ENCODE results near the gene KCNQ2.
A peak's percentile ranks its signal among the peaks of the same experiment; 100 is the strongest.

Gene KCNQ2

GRCh38 chr20:63361519-63362435 is 110.7 kb downstream of the KCNQ2 start:
- no peak overlapping the region for H3K18ac ChIP-seq (ENCODE audit: low read length)
- H3K79me2 ChIP-seq (ENCODE audit: control insufficient read depth, insufficient read depth, low read length) = no peaks in the 10 kb centered on the region
- H2AK5ac ChIP-seq (ENCODE audit: low read length) = no peak overlapping the region
- H3K4ac ChIP-seq (ENCODE audit: low read depth, low read length) = no peak overlapping the region
- H4K5ac ChIP-seq (ENCODE audit: low read length) = no peak overlapping the region
- no peak overlapping the region for H3K9ac ChIP-seq (ENCODE audit: low read length)
- no peak overlapping the region for H2BK5ac ChIP-seq (ENCODE audit: low read length)
- no peak overlapping the region for H3K27ac ChIP-seq (ENCODE audit: low read depth, low read length)
- H3K4me1 ChIP-seq (ENCODE audit: control insufficient read depth, low read depth, low read length) = no peaks in the 10 kb centered on the region
- H3K79me1 ChIP-seq (ENCODE audit: low read length) = no peaks in the 10 kb centered on the region
- H3K23ac ChIP-seq (ENCODE audit: low read length) = no peak overlapping the region
- no CpG with 5 or more reads among the region's 50 CpGs for WGBS (ENCODE audit: extremely low coverage, insufficient coverage, low lambda C conversion rate)
- no peak overlapping the region for H2BK120ac ChIP-seq (ENCODE audit: low read depth, low read length)
- no peak for DNase-seq
- H3K56ac ChIP-seq (ENCODE audit: low read length) = no peak overlapping the region
- peaks cover 7% of the 10 kb centered on the region for H3K27me3 ChIP-seq (ENCODE audit: insufficient read depth, low read length, poor library complexity)
- H3K4me2 ChIP-seq (ENCODE audit: low read length) = no peak overlapping the region
- no peak overlapping the region for H2BK15ac ChIP-seq (replicated peaks; ENCODE audit: low read depth)
- no peak overlapping the region for H3K4me3 ChIP-seq (ENCODE audit: low read length)
- H3K36me3 ChIP-seq (ENCODE audit: control insufficient read depth, insufficient read depth, low read length) = no peaks in the 10 kb centered on the region
- H4K8ac ChIP-seq (ENCODE audit: low read depth, low read length) = no peak overlapping the region

GRCh38 chr20:63360850-63361518 is 111.5 kb downstream of the KCNQ2 start, which contains the start of gene CHRNA4:
Gene CHRNA4, minus strand, starts transcription at chr20:63361349. Its CDS starts 184 bp downstream, at chr20:63361165.
- Histone ChIP-seq H4K5ac (ENCODE audit: low read length) (no peak within 1 kb of the TSS), H3K79me2 (ENCODE audit: control insufficient read depth, insufficient read depth, low read length) (no peaks in the 10 kb centered on the region), H3K79me1 (ENCODE audit: low read length) (no peaks in the 10 kb centered on the region), H3K4ac (ENCODE audit: low read depth, low read length) (no peak within 1 kb of the TSS), H2BK5ac (ENCODE audit: low read length) (no peak within 1 kb of the TSS), H3K9ac (ENCODE audit: low read length) (no peak within 1 kb of the TSS), H3K56ac (ENCODE audit: low read length) (peak within 1 kb of the TSS; percentile 42), H3K27ac (ENCODE audit: low read depth, low read length) (no peak within 1 kb of the TSS), H3K4me1 (ENCODE audit: control insufficient read depth, low read depth, low read length) (no peaks in the 10 kb centered on the region), H2AK5ac (ENCODE audit: low read length) (no peak within 1 kb of the TSS), H3K23ac (ENCODE audit: low read length) (no peak within 1 kb of the TSS), H3K4me3 (ENCODE audit: low read length) (no peak within 1 kb of the TSS), H2BK15ac (replicated peaks; ENCODE audit: low read depth) (no peak within 1 kb of the TSS), H2BK120ac (ENCODE audit: low read depth, low read length) (no peak within 1 kb of the TSS), H3K36me3 (ENCODE audit: control insufficient read depth, insufficient read depth, low read length) (no peaks in the 10 kb centered on the region), H3K18ac (ENCODE audit: low read length) (no peak within 1 kb of the TSS), H3K27me3 (ENCODE audit: insufficient read depth, low read length, poor library complexity) (peaks cover 7% of the 10 kb centered on the region), H3K4me2 (ENCODE audit: low read length) (peak within 1 kb of the TSS; percentile 44), H4K8ac (ENCODE audit: low read depth, low read length) (no peak within 1 kb of the TSS)
- no peak for DNase-seq
- WGBS (ENCODE audit: extremely low coverage, insufficient coverage, low lambda C conversion rate) = no CpG with 5 or more reads among the region's 79 CpGs

- DNase-seq = no peak
- Histone ChIP-seq H3K9ac (ENCODE audit: low read length) (no peak overlapping the region), H3K23ac (ENCODE audit: low read length) (no peak overlapping the region), H4K8ac (ENCODE audit: low read depth, low read length) (no peak overlapping the region), H3K36me3 (ENCODE audit: control insufficient read depth, insufficient read depth, low read length) (no peaks in the 10 kb centered on the region), H3K4me1 (ENCODE audit: control insufficient read depth, low read depth, low read length) (no peaks in the 10 kb centered on the region), H2BK5ac (ENCODE audit: low read length) (no peak overlapping the region), H3K79me2 (ENCODE audit: control insufficient read depth, insufficient read depth, low read length) (no peaks in the 10 kb centered on the region), H3K56ac (ENCODE audit: low read length) (no peak overlapping the region), H3K27ac (ENCODE audit: low read depth, low read length) (no peak overlapping the region), H2BK120ac (ENCODE audit: low read depth, low read length) (no peak overlapping the region), H3K4me2 (ENCODE audit: low read length) (peak overlapping the region; percentile 44), H3K4me3 (ENCODE audit: low read length) (no peak overlapping the region), H3K4ac (ENCODE audit: low read depth, low read length) (no peak overlapping the region), H3K27me3 (ENCODE audit: insufficient read depth, low read length, poor library complexity) (peaks cover 7% of the 10 kb centered on the region), H3K18ac (ENCODE audit: low read length) (no peak overlapping the region), H2AK5ac (ENCODE audit: low read length) (no peak overlapping the region), H4K5ac (ENCODE audit: low read length) (no peak overlapping the region), H2BK15ac (replicated peaks; ENCODE audit: low read depth) (no peak overlapping the region), H3K79me1 (ENCODE audit: low read length) (no peaks in the 10 kb centered on the region)
- WGBS (ENCODE audit: extremely low coverage, insufficient coverage, low lambda C conversion rate) = no CpG with 5 or more reads among the region's 38 CpGs
Observed at GRCh38 chr20:63359937-63360849, 112.3 kb downstream of the KCNQ2 start.

- H3K9ac ChIP-seq (ENCODE audit: low read length) = no peak overlapping the region
- H2BK5ac ChIP-seq (ENCODE audit: low read length) = no peak overlapping the region
- no peak overlapping the region for H4K8ac ChIP-seq (ENCODE audit: low read depth, low read length)
- no peaks in the 10 kb centered on the region for H3K36me3 ChIP-seq (ENCODE audit: control insufficient read depth, insufficient read depth, low read length)
- no peak overlapping the region for H3K4me3 ChIP-seq (ENCODE audit: low read length)
- no peak overlapping the region for H3K56ac ChIP-seq (ENCODE audit: low read length)
- H2AK5ac ChIP-seq (ENCODE audit: low read length) = no peak overlapping the region
- no peak overlapping the region for H3K18ac ChIP-seq (ENCODE audit: low read length)
- H3K27ac ChIP-seq (ENCODE audit: low read depth, low read length) = no peak overlapping the region
- WGBS (ENCODE audit: extremely low coverage, insufficient coverage, low lambda C conversion rate) = no CpG with 5 or more reads among the region's 42 CpGs
- H3K4me2 ChIP-seq (ENCODE audit: low read length) = no peak overlapping the region
- H3K4me1 ChIP-seq (ENCODE audit: control insufficient read depth, low read depth, low read length) = no peaks in the 10 kb centered on the region
- no peak for DNase-seq
- H3K79me1 ChIP-seq (ENCODE audit: low read length) = no peaks in the 10 kb centered on the region
- H3K23ac ChIP-seq (ENCODE audit: low read length) = no peak overlapping the region
- H4K5ac ChIP-seq (ENCODE audit: low read length) = no peak overlapping the region
- H2BK15ac ChIP-seq (replicated peaks; ENCODE audit: low read depth) = no peak overlapping the region
- H3K4ac ChIP-seq (ENCODE audit: low read depth, low read length) = no peak overlapping the region
- peaks cover 7% of the 10 kb centered on the region for H3K27me3 ChIP-seq (ENCODE audit: insufficient read depth, low read length, poor library complexity)
- H3K79me2 ChIP-seq (ENCODE audit: control insufficient read depth, insufficient read depth, low read length) = no peaks in the 10 kb centered on the region
- H2BK120ac ChIP-seq (ENCODE audit: low read depth, low read length) = no peak overlapping the region
Observed at GRCh38 chr20:63359164-63359934, 113.1 kb downstream of the KCNQ2 start.

All from mesendoderm (in vitro differentiated cells).